HEK293T (cell line): ENCODE results near the gene EFHD2.

ENCODE experiments used
- CTCF ChIA-PET: fragments of 350-600 bp; formaldehyde crosslinking; extraction: SDS; loops from one replicate; lab custom pipeline; 2021; ENCODE audit warnings: antibody characterized with exemption, inconsistent platforms; lab: Yijun Ruan, JAX
- POLR2A ChIA-PET: fragments of 350-600 bp; formaldehyde crosslinking; extraction: SDS; loops from one replicate; lab custom pipeline; 2020; ENCODE audit warnings: antibody characterized with exemption, inconsistent platforms; lab: Yijun Ruan, JAX
- DNase-seq: peaks from one replicate; pipeline ENCODE4 v3.0.0; 2012; ENCODE audit warnings: mixed read lengths; ENCODE audit errors: extremely low spot score
- ARNT ChIP-seq: fragments of 450-650 bp; IDR thresholded peaks from 2 replicates; pipeline ENCODE4 v1.6.1; 2017; ENCODE audit warnings: mild to moderate bottlenecking
- BHLHE40 ChIP-seq: fragments of 450-650 bp; IDR thresholded peaks from 2 replicates; pipeline ENCODE4 v1.6.1; 2016; ENCODE audit warnings: mild to moderate bottlenecking, moderate library complexity, borderline replicate concordance
- CTBP1 ChIP-seq: fragments of 450-650 bp; IDR thresholded peaks from 2 replicates; pipeline ENCODE4 v1.6.1; 2016; ENCODE audit warnings: borderline replicate concordance
- ELF4 ChIP-seq: fragments of 450-650 bp; IDR thresholded peaks from 2 replicates; pipeline ENCODE4 v1.6.1; 2017; ENCODE audit warnings: antibody characterized with exemption
- FOXA1 ChIP-seq: fragments of 450-650 bp; IDR thresholded peaks from 2 replicates; pipeline ENCODE4 v1.6.1; 2016; ENCODE audit warnings: mild to moderate bottlenecking
- FOXK2 ChIP-seq: fragments of 450-650 bp; IDR thresholded peaks from 2 replicates; pipeline ENCODE4 v1.6.1; 2016; ENCODE audit warnings: mild to moderate bottlenecking
- FOXM1 ChIP-seq: fragments of 450-650 bp; IDR thresholded peaks from 2 replicates; pipeline ENCODE4 v1.6.1; 2017; ENCODE audit warnings: mild to moderate bottlenecking, borderline replicate concordance
- HDGF ChIP-seq: fragments of 450-650 bp; IDR thresholded peaks from 2 replicates; pipeline ENCODE4 v1.6.1; 2017; ENCODE audit warnings: antibody characterized with exemption, borderline replicate concordance
- L3MBTL2 ChIP-seq: fragments of 450-650 bp; conservative IDR thresholded peaks from 2 replicates; pipeline ENCODE4 v1.6.1; 2016; ENCODE audit warnings: mild to moderate bottlenecking
- LEF1 ChIP-seq: fragments of 450-650 bp; IDR thresholded peaks from 2 replicates; pipeline ENCODE4 v1.6.1; 2017; ENCODE audit warnings: mild to moderate bottlenecking, borderline replicate concordance
- NFRKB ChIP-seq: fragments of 450-650 bp; IDR thresholded peaks from 2 replicates; pipeline ENCODE4 v1.6.1; 2016; ENCODE audit warnings: mild to moderate bottlenecking, moderate library complexity
- SP1 ChIP-seq: fragments of 450-650 bp; IDR thresholded peaks from 2 replicates; pipeline ENCODE4 v1.6.1; 2017
- SUZ12 ChIP-seq: fragments of 450-650 bp; IDR thresholded peaks from 2 replicates; pipeline ENCODE4 v1.6.1; 2016; ENCODE audit warnings: mild to moderate bottlenecking
- TARDBP ChIP-seq: fragments of 450-650 bp; IDR thresholded peaks from 2 replicates; pipeline ENCODE4 v1.6.1; 2016
- ZNF384 ChIP-seq: fragments of 450-650 bp; IDR thresholded peaks from 2 replicates; pipeline ENCODE4 v1.6.1; 2016
- TF ChIP-seq, protein P1 (sequence below): fragments of 450-650 bp; IDR thresholded peaks from 2 replicates; pipeline ENCODE4 v1.6.1; 2016

The EFHD2 gene

GRCh38 chr1:15401391-15402055 lies 8.2 kb upstream of the EFHD2 start:
- TF ChIP-seq, protein P1, sequence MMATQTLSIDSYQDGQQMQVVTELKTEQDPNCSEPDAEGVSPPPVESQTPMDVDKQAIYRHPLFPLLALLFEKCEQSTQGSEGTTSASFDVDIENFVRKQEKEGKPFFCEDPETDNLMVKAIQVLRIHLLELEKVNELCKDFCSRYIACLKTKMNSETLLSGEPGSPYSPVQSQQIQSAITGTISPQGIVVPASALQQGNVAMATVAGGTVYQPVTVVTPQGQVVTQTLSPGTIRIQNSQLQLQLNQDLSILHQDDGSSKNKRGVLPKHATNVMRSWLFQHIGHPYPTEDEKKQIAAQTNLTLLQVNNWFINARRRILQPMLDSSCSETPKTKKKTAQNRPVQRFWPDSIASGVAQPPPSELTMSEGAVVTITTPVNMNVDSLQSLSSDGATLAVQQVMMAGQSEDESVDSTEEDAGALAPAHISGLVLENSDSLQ: no peak
- TF ChIP-seq SUZ12: no peak
- TF ChIP-seq ARNT: no peak
- TF ChIP-seq ZNF384: no peak
- TF ChIP-seq BHLHE40: no peak
- no peak for TF ChIP-seq FOXK2
- TF ChIP-seq CTBP1: no peak
- no peak for TF ChIP-seq TARDBP
- TF ChIP-seq ELF4: no peak
- TF ChIP-seq LEF1: no peak
- TF ChIP-seq FOXA1: no peak
- no peak for TF ChIP-seq FOXM1
- no peak for TF ChIP-seq NFRKB
- no peak for TF ChIP-seq HDGF
- DNase-seq: no peak
- ChIA-PET CTCF (no interaction called here), POLR2A (no interaction called here)

DNA sequence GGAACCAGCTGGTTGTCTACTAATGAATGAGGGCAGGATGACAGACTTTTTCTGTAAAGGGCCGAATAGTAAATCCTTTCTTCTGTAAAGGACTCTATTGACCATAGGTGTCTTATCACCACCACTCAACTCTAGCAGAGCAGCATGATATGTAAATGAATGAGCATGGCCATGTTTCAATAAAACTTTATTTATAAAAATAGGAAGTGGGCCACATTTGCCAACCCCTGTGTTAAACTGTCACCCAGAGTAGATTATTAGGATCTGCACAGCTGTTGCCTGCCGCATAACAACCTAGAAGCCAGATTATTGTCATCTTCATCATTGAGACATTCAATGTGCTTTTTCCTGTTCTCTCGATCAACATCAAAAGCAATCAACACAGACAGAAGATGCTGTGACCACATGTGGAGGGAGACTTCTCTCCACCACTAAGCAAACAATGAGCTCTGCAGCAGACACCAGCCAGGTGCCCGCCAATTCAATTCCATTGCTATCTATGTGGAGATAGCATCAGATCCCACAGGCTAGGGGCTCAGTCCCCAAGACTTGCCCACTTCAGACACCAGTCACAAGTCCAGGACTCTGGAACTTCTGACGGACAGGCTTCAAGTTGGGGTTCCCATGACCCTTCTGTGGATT lies 6.8 kb upstream of the EFHD2 start:
- TF ChIP-seq TARDBP (no peak), FOXA1 (no peak), ARNT (no peak), ZNF384 (no peak), HDGF (no peak), LEF1 (no peak), L3MBTL2 (no peak), CTBP1 (no peak), SUZ12 (no peak), ELF4 (no peak), NFRKB (no peak), SP1 (no peak), BHLHE40 (no peak), FOXK2 (no peak)
- TF ChIP-seq, protein P1: no peak
- no peak for DNase-seq
- POLR2A ChIA-PET: no interaction called here
- CTCF ChIA-PET: interaction anchor here (0.6 kb wide), 1 partner anchor 12 kb away, joined by 3 read pairs; no protein-coding TSS in a partner anchor

GRCh38 chr1:15403962-15404580 lies 5.6 kb upstream of the EFHD2 start:
- CTCF ChIA-PET: no interaction called here

DNA sequence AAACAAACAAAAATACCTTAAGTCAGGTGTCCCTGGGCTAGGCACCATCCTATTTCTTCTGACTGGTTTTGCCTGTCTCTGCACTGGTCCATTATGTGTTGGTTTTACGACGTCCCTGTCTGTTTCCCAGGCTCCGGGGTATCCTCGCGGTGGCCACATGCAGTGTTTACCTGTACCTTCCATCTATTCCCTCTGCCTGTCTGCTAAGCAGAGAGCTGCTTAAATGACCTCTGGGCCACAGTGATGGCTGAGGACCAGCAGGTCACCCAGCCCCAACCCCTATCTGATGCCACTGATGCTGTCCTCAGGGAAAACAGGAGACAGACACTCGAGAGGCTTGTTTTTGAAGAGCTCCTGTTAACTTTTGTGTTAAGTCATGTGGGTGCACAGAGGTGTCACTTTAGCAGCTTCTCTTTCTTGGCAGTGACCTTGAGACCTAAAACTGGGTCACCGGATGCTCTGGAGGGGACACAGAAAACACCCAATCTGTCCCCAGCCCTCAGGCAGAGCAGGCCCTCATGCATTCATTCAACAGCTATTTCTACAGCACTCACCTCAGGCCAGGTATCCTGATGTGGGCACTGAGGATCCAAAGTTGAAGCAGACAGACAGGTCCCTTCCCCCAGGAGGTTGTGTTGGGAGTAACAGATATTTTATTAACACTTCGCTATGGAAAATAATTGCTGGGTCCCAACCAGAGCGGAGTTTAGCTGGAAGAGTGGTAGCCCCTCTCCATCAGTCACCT lies 4.4 kb upstream of the EFHD2 start:
- CTCF ChIA-PET: interaction anchor here (0.6 kb wide), 3 partner anchors 71 to 1795 kb away, joined by 3 read pairs; no protein-coding TSS in a partner anchor
- no peak for TF ChIP-seq FOXM1
- no peak for TF ChIP-seq ZNF384
- TF ChIP-seq HDGF: no peak
- TF ChIP-seq TARDBP: no peak
- no peak for TF ChIP-seq ELF4
- TF ChIP-seq SP1: no peak
- TF ChIP-seq, protein P1: no peak
- no peak for TF ChIP-seq FOXA1
- no peak for TF ChIP-seq L3MBTL2
- no peak for TF ChIP-seq SUZ12
- no peak for TF ChIP-seq NFRKB
- TF ChIP-seq LEF1: no peak
- no peak for TF ChIP-seq BHLHE40
- no peak for DNase-seq
- POLR2A ChIA-PET: no interaction called here

More at GRCh38 chr1:15403962-15404580, 5.6 kb upstream of the EFHD2 start:
- DNase-seq: no peak
- TF ChIP-seq TARDBP: no peak
- TF ChIP-seq FOXA1: no peak
- no peak for TF ChIP-seq FOXK2
- no peak for TF ChIP-seq HDGF
- TF ChIP-seq SUZ12: no peak
- TF ChIP-seq FOXM1: no peak
- TF ChIP-seq ARNT: no peak
- no peak for TF ChIP-seq BHLHE40
- no peak for TF ChIP-seq ZNF384
- POLR2A ChIA-PET: no interaction called here
